Ovary (tissue), 9 donors: ENCODE measurements around the gene PTPN14. TPM values are rescaled to one million over a fixed set of nuclear protein-coding genes. Genes with fewer than 3 reads are reported as not detected.

ENCODE experiments used
- DNase-seq, 5 donors: peaks; one replicate each; pipeline ENCODE4 v3.0.0-alpha.2; 2019 to 2020
- H3K27ac ChIP-seq, 2 donors: fragments of 200-600 bp; one replicate each; pipeline versions ENCODE4 v1.5.1 to v1.8.0; 2019 to 2022
- H3K27me3 ChIP-seq: fragments of 200-600 bp; one replicate; pipeline ENCODE4 v1.8.0; 2022
- H3K36me3 ChIP-seq: fragments of 200-600 bp; sonication (generic); one replicate; pipeline ENCODE4 v1.5.1; 2019
- H3K4me1 ChIP-seq: one replicate; pipeline ENCODE4 v1.8.1; 2013; ENCODE audit warnings: mild to moderate bottlenecking, moderate library complexity; ENCODE audit not compliant: insufficient read depth
- H3K4me3 ChIP-seq: fragments of 200-600 bp; sonication (generic); one replicate; pipeline ENCODE4 v1.5.1; 2017
- H3K9me3 ChIP-seq, 2 donors: fragments of 200-600 bp in 1 of 2; sonication (generic) in 1 of 2; one replicate each; pipeline versions ENCODE4 v1.5.1 to v1.8.1; 2013 to 2019; ENCODE audit warnings: mild to moderate bottlenecking in 1 of 2, moderate library complexity in 1 of 2
- EP300 ChIP-seq: sonication (generic); formaldehyde crosslinking; IDR thresholded peaks from one replicate; pipeline ENCODE4 v1.6.1; 2017; ENCODE audit warnings: antibody characterized with exemption
- POLR2A ChIP-seq: fragments of 450-650 bp; IDR thresholded peaks from one replicate; pipeline ENCODE4 v1.6.1; 2017; ENCODE audit warnings: antibody characterized with exemption, mild to moderate bottlenecking, moderate library complexity
- WGBS, 3 donors: extraction: QIAGEN DNeasy Blood & Tissue Kit in 1 of 3; methylation state at CpG; one replicate each; pipeline versions ENCODE4 v1.1.5 to v1.1.7; 2013 to 2017; 5-methylcytosine and 5-hydroxymethylcytosine counted together
- intact Hi-C, 4 donors: fragments of 100-400 bp; cut with DNase I; formaldehyde crosslinking; loops; one replicate each; pipeline versions ENCODE4 v1.11.0 to v1.15.1; 2022 to 2023
- polyA plus RNA-seq, 2 donors: library from polyadenylated mRNA; stranded (reverse); fragments of 200-250 nt in 1 of 2; fragments of 350-450 nt in 1 of 2; fragmentation: Illumina TruSeq in 1 of 2; extraction: RNeasy Lipid Tissue Mini Kit (QIAGEN cat#74804) in 1 of 2; gene quantifications; one replicate each; pipeline ENCODE4 v1.2.3, GENCODE V29; 2013 to 2014
- total RNA-seq, 7 donors: library from RNA; depleted of rRNA in 2 of 7; stranded (reverse); fragments of >200 nt in 2 of 7; fragmentation: NEBNext Ultra II Directional in 3 of 7; extraction: Animal tissue kit (Norgen Biotek cat#: 25700) in 3 of 7; gene quantifications; one replicate each; pipeline versions ENCODE4 v1.1.0 to v1.2.4, GENCODE V29; 2016 to 2023
- TF ChIP-seq, protein P1 (sequence below), 3 donors: fragments of 450-650 bp in 2 of 3; fragments of 200-600 bp in 1 of 3; IDR thresholded peaks; one replicate each; pipeline versions ENCODE4 v1.5.1 to v1.8.0; 2016 to 2022; ENCODE audit warnings: antibody characterized with exemption in 3 of 3, mild to moderate bottlenecking in 1 of 3
- donor health status: DM: no; HTN: no; CAD: no; lungs with moderate emphysema.
- donor health status: DM: no; HTN: no; CAD: no.
- donor health status: Bipolar disorder and iron deficiency.
- donor health status: DM: yes; HTN: yes; CAD: no.
- donor health status: DM: no; HTN: no; CAD: no.
- donor health status: DM: yes; HTN: yes; CAD: no.

The PTPN14 gene
- total and polyA plus RNA-seq, 9 donors = 7.6 to 68.9 (median 41.1) TPM

DNA sequence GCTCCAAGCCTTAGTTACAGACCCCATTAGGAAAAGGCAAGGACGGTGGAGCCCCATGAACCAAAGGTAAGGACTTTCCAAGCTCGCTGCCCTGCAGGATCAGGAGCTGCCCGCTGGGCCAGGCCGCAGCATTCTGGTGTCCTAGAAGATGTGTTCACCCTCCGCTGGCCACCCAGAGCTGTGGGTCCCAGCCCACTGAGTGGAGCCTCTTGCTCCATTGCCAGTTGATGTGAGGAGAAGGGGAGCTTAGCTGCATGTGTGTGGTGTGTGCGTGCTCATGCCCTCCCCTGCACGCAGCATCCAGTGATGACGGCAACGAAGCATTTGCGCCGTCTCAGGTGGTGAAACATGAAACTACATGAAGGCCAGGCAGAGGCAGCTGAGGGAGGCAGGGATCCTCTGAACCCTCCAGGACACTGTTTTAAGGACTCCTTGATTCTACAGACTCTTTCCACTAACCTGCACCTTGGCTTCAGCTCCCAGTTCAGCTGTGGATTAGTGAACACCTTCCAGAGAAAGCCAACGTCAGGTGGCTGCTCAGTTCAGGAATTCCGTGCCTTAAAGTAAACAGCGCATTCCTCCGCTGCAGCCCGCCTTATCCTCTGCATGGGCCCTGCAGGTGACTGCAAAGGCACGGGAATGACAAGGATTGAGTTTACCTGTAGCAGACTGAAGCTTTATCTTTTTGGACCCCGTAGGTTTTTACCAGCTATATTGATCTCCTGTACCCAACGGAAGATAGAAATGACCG, 221.8 kb downstream of the PTPN14 start:
- WGBS, 3 donors = 87 to 94% (median 91%) methylated on average over 20 of the region's 20 CpGs
- no peak for DNase-seq
- no peaks in the 10 kb centered on the region for H3K36me3 ChIP-seq
- H3K27me3 ChIP-seq = no peaks in the 10 kb centered on the region
- no peak overlapping the region for H3K27ac ChIP-seq
- H3K4me3 ChIP-seq = no peak overlapping the region
- TF ChIP-seq EP300 (no peak), POLR2A (no peak)
- peaks cover 1% of the 10 kb centered on the region for H3K4me1 ChIP-seq
- H3K9me3 ChIP-seq = no peaks in the 10 kb centered on the region
- intact Hi-C loops = loop anchor here (2.0 to 10.0 kb wide), 4 partner anchors 67 to 258 kb away; no protein-coding TSS in a partner anchor

DNA sequence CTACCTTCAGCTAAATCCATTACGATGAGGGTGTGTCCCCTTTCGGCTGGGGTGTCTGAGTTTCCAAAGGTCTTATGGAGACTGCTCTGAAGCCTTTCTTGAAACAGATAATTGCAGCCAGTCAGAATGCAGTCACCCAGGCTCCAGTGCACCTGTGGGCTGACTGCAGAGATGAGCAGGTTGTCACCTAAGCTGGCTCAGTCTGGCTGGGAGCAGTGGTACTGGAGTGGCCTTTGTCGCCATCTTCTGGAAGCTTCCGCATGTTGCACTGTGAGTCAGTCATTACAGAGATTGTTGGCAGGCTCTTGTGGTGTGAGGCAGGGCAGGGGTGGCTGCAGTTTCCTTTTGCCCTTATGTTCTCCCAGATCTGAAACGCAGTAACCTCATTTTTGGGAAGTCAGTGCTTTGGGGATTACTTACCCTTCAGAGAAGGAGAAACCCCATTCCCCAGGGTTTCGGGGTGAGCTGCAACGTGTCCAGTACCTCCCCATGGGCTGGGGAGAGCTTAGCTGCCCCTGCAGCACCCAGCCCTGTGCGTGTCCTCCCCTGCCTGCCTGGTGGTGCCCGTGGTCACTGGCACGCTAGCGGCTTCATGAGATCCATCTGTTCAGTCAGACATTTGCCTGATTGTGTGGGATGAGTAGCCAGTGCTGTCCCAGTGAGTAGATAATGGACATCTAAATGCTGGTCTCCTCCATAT, 222.5 kb downstream of the PTPN14 start:
- TF ChIP-seq, protein P1, sequence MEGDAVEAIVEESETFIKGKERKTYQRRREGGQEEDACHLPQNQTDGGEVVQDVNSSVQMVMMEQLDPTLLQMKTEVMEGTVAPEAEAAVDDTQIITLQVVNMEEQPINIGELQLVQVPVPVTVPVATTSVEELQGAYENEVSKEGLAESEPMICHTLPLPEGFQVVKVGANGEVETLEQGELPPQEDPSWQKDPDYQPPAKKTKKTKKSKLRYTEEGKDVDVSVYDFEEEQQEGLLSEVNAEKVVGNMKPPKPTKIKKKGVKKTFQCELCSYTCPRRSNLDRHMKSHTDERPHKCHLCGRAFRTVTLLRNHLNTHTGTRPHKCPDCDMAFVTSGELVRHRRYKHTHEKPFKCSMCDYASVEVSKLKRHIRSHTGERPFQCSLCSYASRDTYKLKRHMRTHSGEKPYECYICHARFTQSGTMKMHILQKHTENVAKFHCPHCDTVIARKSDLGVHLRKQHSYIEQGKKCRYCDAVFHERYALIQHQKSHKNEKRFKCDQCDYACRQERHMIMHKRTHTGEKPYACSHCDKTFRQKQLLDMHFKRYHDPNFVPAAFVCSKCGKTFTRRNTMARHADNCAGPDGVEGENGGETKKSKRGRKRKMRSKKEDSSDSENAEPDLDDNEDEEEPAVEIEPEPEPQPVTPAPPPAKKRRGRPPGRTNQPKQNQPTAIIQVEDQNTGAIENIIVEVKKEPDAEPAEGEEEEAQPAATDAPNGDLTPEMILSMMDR (IDR thresholded peaks at IDR 0.05) = peak; percentile 69 to 84 (median 78)
- no peak for TF ChIP-seq POLR2A
- 58 to 64% (median 60%) methylated on average over 11 of the region's 11 CpGs for WGBS, 3 donors
- Histone ChIP-seq H3K36me3 (no peaks in the 10 kb centered on the region), H3K4me1 (peaks cover 1% of the 10 kb centered on the region), H3K9me3 (no peaks in the 10 kb centered on the region), H3K27me3 (no peaks in the 10 kb centered on the region), H3K27ac (no peak overlapping the region), H3K4me3 (no peak overlapping the region)
- peak; percentile 63 to 84 (median 78) for DNase-seq
- intact Hi-C loops = loop anchor here (2.0 to 5.0 kb wide), 2 partner anchors 66 to 67 kb away; no protein-coding TSS in a partner anchor

DNA sequence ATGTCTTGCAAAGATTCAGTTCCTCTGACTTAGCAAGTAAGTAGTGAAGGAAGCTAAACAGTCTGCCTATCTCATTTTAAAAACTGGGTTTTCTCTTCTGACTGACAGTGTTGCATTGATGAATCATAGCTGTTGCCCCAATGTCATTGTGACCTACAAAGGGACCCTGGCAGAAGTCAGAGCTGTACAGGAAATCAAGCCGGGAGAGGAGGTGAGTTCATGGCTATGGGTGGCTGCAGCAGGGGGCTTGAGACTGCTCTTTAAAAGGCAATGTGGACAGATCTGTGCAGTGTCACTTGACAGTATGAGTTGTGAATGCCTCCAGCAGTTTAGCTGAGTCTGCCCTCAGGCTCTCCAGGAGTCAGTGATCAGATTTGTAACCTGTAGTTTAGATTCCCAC, 223.9 kb downstream of the PTPN14 start:
- intact Hi-C loops = loop anchor here in 3 of 4 donors (5.0 kb wide), 1 partner anchor 65 kb away; no protein-coding TSS in a partner anchor
- TF ChIP-seq, protein P1 (IDR thresholded peaks at IDR 0.05) = no peak
- TF ChIP-seq POLR2A (no peak), EP300 (no peak)
- WGBS, 3 donors = 21 to 35% (median 33%) methylated on average over 1 of the region's 1 CpG
- Histone ChIP-seq H3K4me3 (no peak overlapping the region), H3K36me3 (no peaks in the 10 kb centered on the region), H3K9me3 (no peaks in the 10 kb centered on the region), H3K27ac (no peak overlapping the region), H3K27me3 (no peaks in the 10 kb centered on the region), H3K4me1 (no peaks in the 10 kb centered on the region)
- no peak for DNase-seq

DNA sequence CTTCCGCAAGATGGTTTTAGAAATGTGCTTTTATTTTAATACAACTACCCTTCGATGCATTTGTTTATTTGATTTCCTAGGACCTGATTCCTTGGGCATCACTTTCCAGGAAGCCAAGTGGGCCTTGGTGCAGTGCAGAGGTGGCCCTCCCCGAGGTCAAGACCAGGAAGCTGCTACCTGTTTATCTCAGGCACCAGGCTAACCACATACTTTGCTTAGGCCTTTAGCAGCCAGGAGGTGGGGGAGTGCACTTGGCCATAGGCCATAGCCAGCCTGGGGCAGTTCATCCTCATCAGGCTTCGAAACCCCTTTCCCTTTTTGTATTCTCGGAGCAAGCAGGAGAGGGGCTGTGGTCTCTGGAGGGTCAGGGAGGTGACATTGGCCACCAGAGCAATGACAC, 225.0 kb downstream of the PTPN14 start:
- no peaks in the 10 kb centered on the region for H3K27me3 ChIP-seq
- intact Hi-C loops = loop anchor here in 3 of 4 donors (5.0 kb wide), 1 partner anchor 64 kb away; no protein-coding TSS in a partner anchor
- H3K4me3 ChIP-seq = no peak overlapping the region
- no peaks in the 10 kb centered on the region for H3K36me3 ChIP-seq
- DNase-seq = no peak
- TF ChIP-seq POLR2A (no peak), EP300 (no peak)
- TF ChIP-seq, protein P1 (IDR thresholded peaks at IDR 0.05) = no peak
- H3K4me1 ChIP-seq = no peaks in the 10 kb centered on the region
- WGBS, 3 donors = 69 to 79% (median 76%) methylated on average over 5 of the region's 5 CpGs
- H3K27ac ChIP-seq = no peak overlapping the region
- no peaks in the 10 kb centered on the region for H3K9me3 ChIP-seq
